Measurements from ENCODE around the gene UBAP1L. TPM values are rescaled to one million over a fixed set of nuclear protein-coding genes. Genes with fewer than 3 reads are reported as not detected.
"Not testable (repeated sequence)": the region's sequence is repeated elsewhere in the genome, so short reads cannot be mapped to it uniquely, and the experiment has no call there.

Gene UBAP1L
- 2.4 TPM for total RNA-seq
- long read RNA-seq, partial matches to known transcripts, result 0 of 1 reads
- long read RNA-seq, other reads (novel, unspliced or antisense), result 1 of 1 reads

- no peak for DNase-seq (ENCODE audit: low spot score)
- intact Hi-C loops (cut with DNase I), result no loop called here
These were observed at the start of gene UBAP1L for GRCh38 chr15:65115086-65115485. Gene UBAP1L, minus strand, starts transcription at chr15:65115200. Its CDS starts 8,985 bp downstream, at chr15:65106215.

GRCh38 chr15:65164139-65164538, 49.1 kb upstream of the UBAP1L start:
- no peak for DNase-seq (ENCODE audit: low spot score)
- intact Hi-C loops (cut with DNase I), result no loop called here

- intact Hi-C loops (cut with DNase I), result no loop called here
- DNase-seq (ENCODE audit: low spot score), result no peak
These were observed 48.0 kb upstream of the UBAP1L start for GRCh38 chr15:65163041-65163440.

- no peak for DNase-seq (ENCODE audit: low spot score)
- intact Hi-C loops (cut with DNase I), result no loop called here
These were observed 41.7 kb upstream of the UBAP1L start for GRCh38 chr15:65156692-65157091.

- no peak for DNase-seq (ENCODE audit: low spot score)
- intact Hi-C loops (cut with DNase I), result no loop called here
These were observed 39.7 kb upstream of the UBAP1L start for GRCh38 chr15:65154720-65155119.

- DNase-seq (ENCODE audit: low spot score), result no peak
- intact Hi-C loops (cut with DNase I), result no loop called here
These were observed 32.9 kb upstream of the UBAP1L start for GRCh38 chr15:65147902-65148301.

GRCh38 chr15:65146438-65146837, 31.4 kb upstream of the UBAP1L start:
- intact Hi-C loops (cut with DNase I), result no loop called here

GRCh38 chr15:65138631-65139030, 23.6 kb upstream of the UBAP1L start:
- intact Hi-C loops (cut with DNase I); DNase-seq (ENCODE audit: low spot score): not testable (repeated sequence)

More at GRCh38 chr15:65146438-65146837, 31.4 kb upstream of the UBAP1L start:
- no peak for DNase-seq (ENCODE audit: low spot score)

GRCh38 chr15:65137893-65138292, 22.9 kb upstream of the UBAP1L start:
- intact Hi-C loops (cut with DNase I), result not testable (repeated sequence)

GRCh38 chr15:65137089-65137488, 22.1 kb upstream of the UBAP1L start:
- intact Hi-C loops (cut with DNase I); DNase-seq (ENCODE audit: low spot score): not testable (repeated sequence)

More at GRCh38 chr15:65137893-65138292, 22.9 kb upstream of the UBAP1L start:
- DNase-seq (ENCODE audit: low spot score), result not testable (repeated sequence)

GRCh38 chr15:65134538-65134937, 19.5 kb upstream of the UBAP1L start:
- DNase-seq (ENCODE audit: low spot score), result no peak
- intact Hi-C loops (cut with DNase I), result no loop called here

- peak; percentile 89 for DNase-seq (ENCODE audit: low spot score)
- intact Hi-C loops (cut with DNase I), result loop anchor here (2.0 kb wide), 1 partner anchor 51 kb away; the partner anchor contains the start of gene CLPX
These were observed 18.7 kb upstream of the UBAP1L start, which contains the start of gene PDCD7 for GRCh38 chr15:65133548-65134200. Gene PDCD7, minus strand, starts transcription at chr15:65133808. Its CDS starts 27 bp downstream, at chr15:65133781.

GRCh38 chr15:65132878-65133547, 18.0 kb upstream of the UBAP1L start:
- intact Hi-C loops (cut with DNase I), result loop anchor here (2.0 kb wide), 1 partner anchor 52 kb away; the partner anchor contains the start of gene CLPX

GRCh38 chr15:65130941-65131340, 15.9 kb upstream of the UBAP1L start:
- intact Hi-C loops (cut with DNase I), result no loop called here
- no peak for DNase-seq (ENCODE audit: low spot score)

More at GRCh38 chr15:65132878-65133547, 18.0 kb upstream of the UBAP1L start:
- DNase-seq (ENCODE audit: low spot score), result no peak

- intact Hi-C loops (cut with DNase I), result no loop called here
- DNase-seq (ENCODE audit: low spot score), result no peak
These were observed 542 bp upstream of the UBAP1L start for GRCh38 chr15:65115542-65115941.

GRCh38 chr15:65110676-65111292, 4.2 kb downstream of the UBAP1L start:
- no peak for DNase-seq (ENCODE audit: low spot score)
- intact Hi-C loops (cut with DNase I), result no loop called here

- intact Hi-C loops (cut with DNase I), result no loop called here
- no peak for DNase-seq (ENCODE audit: low spot score)
These were observed 8.9 kb downstream of the UBAP1L start for GRCh38 chr15:65106011-65106590.

GRCh38 chr15:65105038-65105437, 10.0 kb downstream of the UBAP1L start:
- no peak for DNase-seq (ENCODE audit: low spot score)
- intact Hi-C loops (cut with DNase I), result no loop called here

GRCh38 chr15:65102912-65103311, 12.1 kb downstream of the UBAP1L start:
- DNase-seq (ENCODE audit: low spot score), result no peak
- intact Hi-C loops (cut with DNase I), result no loop called here

Measured in cardiac septum (tissue), 1 donor.